GM19328 (cell line): ENCODE data around the gene VCL.
"Not testable (repeated sequence)": the region's sequence is repeated elsewhere in the genome, so short reads cannot be mapped to it uniquely, and the experiment has no call there.

Experiments used
- ATAC-seq: cut with Tn5 transposase; IDR thresholded peaks from one replicate; pipeline ENCODE4 v1.9.1; 2021; ENCODE audit warnings: mild to moderate bottlenecking, moderate library complexity; ENCODE audit not compliant: unreplicated experiment

Gene VCL

GRCh38 chr10:73971636-73972354 lies 26.1 kb upstream of the VCL start:
- ATAC-seq, result no peak

GRCh38 chr10:73973427-73973826 lies 24.5 kb upstream of the VCL start:
- ATAC-seq, result no peak

GRCh38 chr10:73974309-73974946 lies 23.5 kb upstream of the VCL start:
- no peak for ATAC-seq

GRCh38 chr10:73975388-73975787 lies 22.5 kb upstream of the VCL start:
- no peak for ATAC-seq

- no peak for ATAC-seq
Observed at GRCh38 chr10:73979141-73979808, 18.6 kb upstream of the VCL start.

GRCh38 chr10:73979809-73980433 lies 18.0 kb upstream of the VCL start:
- ATAC-seq, result no peak

GRCh38 chr10:73981812-73982211 lies 16.1 kb upstream of the VCL start:
- ATAC-seq, result no peak

- ATAC-seq, result no peak
Observed at GRCh38 chr10:73983096-73984047, 14.5 kb upstream of the VCL start.

- ATAC-seq, result no peak
Observed at GRCh38 chr10:73989594-73990150, 8.2 kb upstream of the VCL start.

GRCh38 chr10:73991203-73991883 lies 6.6 kb upstream of the VCL start:
- no peak for ATAC-seq

- no peak for ATAC-seq
Observed at GRCh38 chr10:73991884-73992245, 6.1 kb upstream of the VCL start.

- ATAC-seq, result no peak
Observed at GRCh38 chr10:73992899-73993788, 4.8 kb upstream of the VCL start.

- ATAC-seq, result no peak
Observed at GRCh38 chr10:73995035-73995358, 2.9 kb upstream of the VCL start.

- peak; percentile 70 for ATAC-seq
Observed at GRCh38 chr10:73997461-73997786, 492 bp upstream of the VCL start.

GRCh38 chr10:73998623-73998928 lies 660 bp downstream of the VCL start:
- no peak for ATAC-seq

GRCh38 chr10:73998929-73999691 lies 1.2 kb downstream of the VCL start:
- no peak for ATAC-seq

- ATAC-seq, result no peak
Observed at GRCh38 chr10:73999703-74000102, 1.8 kb downstream of the VCL start.

- ATAC-seq, result not testable (repeated sequence)
Observed at GRCh38 chr10:74000244-74000643, 2.3 kb downstream of the VCL start.
